CD4-positive, alpha-beta T cell (primary cell): Measurements from ENCODE around the gene LMX1B. TPM values are rescaled to one million over a fixed set of nuclear protein-coding genes. Genes with fewer than 3 reads are reported as not detected.

Experiments
- ATAC-seq: fragments of 200-7000 bp; cut with Tn5 transposase; one replicate; pipeline ENCODE4 v1.10.0; 2022; ENCODE audit warnings: mild to moderate bottlenecking; ENCODE audit not compliant: poor library complexity
- CTCF ChIA-PET: fragments of 350-600 bp; sonication (Branson Sonifier 250); formaldehyde crosslinking; loops from one replicate; lab custom pipeline; 2021; ENCODE audit warnings: antibody characterized with exemption, inconsistent platforms; lab: Charles Lee
- POLR2A ChIA-PET: fragments of 350-600 bp; sonication (Branson Sonifier 250); formaldehyde crosslinking; loops from one replicate; lab custom pipeline; 2021; ENCODE audit warnings: antibody characterized with exemption, inconsistent platforms; lab: Charles Lee
- DNase-seq, 14 experiments: peaks; one replicate each; pipeline ENCODE4 v3.0.0-alpha.2; 2013 to 2020; ENCODE audit warnings: mixed read lengths in 2 of 14
- H3K27ac ChIP-seq, 2 donors: one replicate each; pipeline versions ENCODE4 v1.5.1 to v1.7.0; 2013; ENCODE audit warnings: low read length in 2 of 2, low read depth in 1 of 2, mild to moderate bottlenecking in 1 of 2
- H3K27me3 ChIP-seq, 2 experiments: 1 replicate in 1 of 2; 2 replicates in 1 of 2; pipeline versions ENCODE4 v1.6.1 to v1.7.0; 2013; ENCODE audit warnings: low read length in 2 of 2, control low read depth in 1 of 2, mild to moderate bottlenecking in 1 of 2, moderate library complexity in 1 of 2; ENCODE audit not compliant: insufficient read depth in 2 of 2, control insufficient read depth in 1 of 2
- H3K36me3 ChIP-seq: one replicate; pipeline ENCODE4 v1.6.1; 2013; ENCODE audit warnings: low read length, control low read depth; ENCODE audit not compliant: insufficient read depth
- H3K4me1 ChIP-seq: one replicate; pipeline ENCODE4 v1.6.1; 2013; ENCODE audit warnings: low read length, control low read depth; ENCODE audit not compliant: insufficient read depth
- H3K4me3 ChIP-seq: one replicate; pipeline ENCODE4 v1.5.1; 2013; ENCODE audit warnings: mild to moderate bottlenecking, low read length, moderate library complexity
- H3K9me3 ChIP-seq, 2 experiments: 1 replicate in 1 of 2; 2 replicates in 1 of 2; pipeline versions ENCODE4 v1.6.1 to v1.7.0; 2013; ENCODE audit warnings: low read length in 2 of 2, mild to moderate bottlenecking in 2 of 2, control low read depth in 1 of 2, moderate library complexity in 1 of 2; ENCODE audit not compliant: control insufficient read depth in 1 of 2, insufficient read depth in 1 of 2
- H3K27ac Mint-ChIP-seq: one replicate; pipeline ENCODE4 v1.8.0; 2020; ENCODE audit warnings: mixed read lengths
- H3K27me3 Mint-ChIP-seq: one replicate; pipeline ENCODE4 v1.8.0; 2021; ENCODE audit warnings: mixed read lengths
- H3K36me3 Mint-ChIP-seq: one replicate; pipeline ENCODE4 v1.8.0; 2021; ENCODE audit warnings: low read depth, mixed read lengths
- H3K4me1 Mint-ChIP-seq: one replicate; pipeline ENCODE4 v1.8.0; 2021; ENCODE audit warnings: low read depth, mixed read lengths
- H3K4me3 Mint-ChIP-seq: one replicate; pipeline ENCODE4 v1.8.0; 2020; ENCODE audit warnings: mild to moderate bottlenecking, mixed read lengths
- H3K9me3 Mint-ChIP-seq: one replicate; pipeline ENCODE4 v1.8.0; 2020; ENCODE audit warnings: mixed read lengths
- CTCF ChIP-seq: fragments of 200-600 bp; IDR thresholded peaks from one replicate; pipeline ENCODE4 v1.8.0; 2022; ENCODE audit warnings: antibody characterized with exemption, mild to moderate bottlenecking
- intact Hi-C, 2 experiments: fragments of 100-400 bp; cut with DNase I in 1 of 2; cut with micrococcal nuclease in 1 of 2; formaldehyde crosslinking; loops; one replicate each; pipeline versions ENCODE4 v1.15.1 to v1.9.0; 2023 to 2025; cut with DNase I, micrococcal nuclease
- total RNA-seq, 174 experiments: library from RNA in 2 of 174; stranded (reverse) in 2 of 174; gene quantifications; one replicate each; pipeline ENCODE4 v1.2.3 and lab custom pipeline; 2021 to 2026

Gene LMX1B
- total RNA-seq, 2 experiments from 2014 or later, result not detected

GRCh38 chr9:126631254-126631653 is 17.5 kb downstream of the LMX1B start:
- DNase-seq, result no peak
- no peaks in the 10 kb centered on the region for H3K36me3 Mint-ChIP-seq
- H3K4me3 Mint-ChIP-seq, result no peak overlapping the region
- H3K4me1 Mint-ChIP-seq, result peaks cover 3% of the 10 kb centered on the region
- intact Hi-C loops, result no loop called here
- Histone ChIP-seq H3K27me3 (peaks cover 51 to 69% of the 10 kb centered on the region in 2 experiments), H3K27ac (no peak overlapping the region), H3K9me3 (peaks cover 0 to 25% of the 10 kb centered on the region in 2 experiments), H3K4me3 (no peak overlapping the region), H3K36me3 (no peaks in the 10 kb centered on the region), H3K4me1 (peaks cover 6% of the 10 kb centered on the region)
- H3K27ac Mint-ChIP-seq, result no peak overlapping the region
- ChIA-PET POLR2A (no interaction called here), CTCF (no interaction called here)
- H3K9me3 Mint-ChIP-seq, result no peaks in the 10 kb centered on the region
- ATAC-seq, result no peak
- TF ChIP-seq CTCF, result no peak
- H3K27me3 Mint-ChIP-seq, result peaks cover 78% of the 10 kb centered on the region

- DNase-seq, result no peak
- H3K4me3 Mint-ChIP-seq, result no peak overlapping the region
- ChIA-PET CTCF (no interaction called here), POLR2A (no interaction called here)
- no peak overlapping the region for H3K27ac Mint-ChIP-seq
- peaks cover 8% of the 10 kb centered on the region for H3K4me1 ChIP-seq
- H3K9me3 ChIP-seq, result peaks cover 0 to 28% of the 10 kb centered on the region in 2 experiments
- H3K4me3 ChIP-seq, result no peak overlapping the region
- H3K27me3 ChIP-seq, result peaks cover 36 to 64% of the 10 kb centered on the region in 2 experiments
- intact Hi-C loops, result no loop called here
- TF ChIP-seq CTCF, result no peak
- H3K36me3 Mint-ChIP-seq, result no peaks in the 10 kb centered on the region
- H3K27me3 Mint-ChIP-seq, result peaks cover 76% of the 10 kb centered on the region
- no peaks in the 10 kb centered on the region for H3K4me1 Mint-ChIP-seq
- no peak overlapping the region for H3K27ac ChIP-seq
- ATAC-seq, result no peak
- no peaks in the 10 kb centered on the region for H3K36me3 ChIP-seq
- no peaks in the 10 kb centered on the region for H3K9me3 Mint-ChIP-seq
Observed at GRCh38 chr9:126633881-126634558, 20.3 kb downstream of the LMX1B start.

GRCh38 chr9:126635061-126635460 is 21.3 kb downstream of the LMX1B start:
- H3K4me1 ChIP-seq, result peaks cover 8% of the 10 kb centered on the region
- no peak overlapping the region for H3K27ac Mint-ChIP-seq
- H3K36me3 ChIP-seq, result no peaks in the 10 kb centered on the region
- H3K4me3 Mint-ChIP-seq, result no peak overlapping the region
- no peak for TF ChIP-seq CTCF
- ChIA-PET CTCF (no interaction called here), POLR2A (no interaction called here)
- peaks cover 75% of the 10 kb centered on the region for H3K27me3 Mint-ChIP-seq
- intact Hi-C loops, result no loop called here
- no peak overlapping the region for H3K27ac ChIP-seq
- peaks cover 0 to 29% of the 10 kb centered on the region in 2 experiments for H3K9me3 ChIP-seq
- peaks cover 38 to 65% of the 10 kb centered on the region in 2 experiments for H3K27me3 ChIP-seq
- DNase-seq (no peak), ATAC-seq (no peak)
- no peaks in the 10 kb centered on the region for H3K4me1 Mint-ChIP-seq
- no peaks in the 10 kb centered on the region for H3K9me3 Mint-ChIP-seq
- no peak overlapping the region for H3K4me3 ChIP-seq
- H3K36me3 Mint-ChIP-seq, result no peaks in the 10 kb centered on the region
